ENCODE data around the gene PPARG. TPM values are rescaled to one million over a fixed set of nuclear protein-coding genes. Genes with fewer than 3 reads are reported as not detected.

Gene PPARG
- total and polyA plus RNA-seq, 2 donors (not counting 3 experiments of a cell fraction or from before 2014, with no cell fraction given): 0.15 to 1.3 TPM

- DNase-seq (ENCODE audit: low read depth, low spot score) (no peak), FAIRE-seq (no peak)
- BruUV-seq (replicated peaks): no TSS peak
- Histone ChIP-seq H3K9me3 (replicated peaks; ENCODE audit: control insufficient read depth, insufficient read depth, low read length) (no peaks in the 10 kb centered on the region), H3K4me3 (replicated peaks in 1 of 3; ENCODE audit: insufficient read depth in 1 of 3, low read depth in 1 of 3, low read length in 3 of 3) (no peak overlapping the region), H3K36me3 (ENCODE audit: control insufficient read depth in 2 of 2, extremely low read depth in 1 of 2, insufficient read depth in 2 of 2, low read length in 2 of 2) (no peaks in the 10 kb centered on the region), H3K9me1 (replicated peaks; ENCODE audit: control insufficient read depth, extremely low read depth, insufficient read depth, low read length) (no peaks in the 10 kb centered on the region), H3K27me3 (ENCODE audit: control insufficient read depth in 2 of 2, insufficient read depth in 2 of 2, low read length in 2 of 2) (peaks cover 4 to 11% of the 10 kb centered on the region in 2 experiments), H3K4me1 (ENCODE audit: control insufficient read depth, extremely low read depth, insufficient read depth, low read length) (no peaks in the 10 kb centered on the region), H3K79me2 (ENCODE audit: control insufficient read depth, insufficient read depth, low read length) (no peaks in the 10 kb centered on the region), H3K4me2 (ENCODE audit: insufficient read depth, low read length) (no peak overlapping the region), H3K9ac (replicated peaks; ENCODE audit: extremely low read depth, insufficient read depth, low read length) (no peak overlapping the region), H4K20me1 (replicated peaks; ENCODE audit: control insufficient read depth, extremely low read depth, insufficient read depth, low read length) (no peaks in the 10 kb centered on the region), H2AFZ (ENCODE audit: low read depth, low read length) (no peak overlapping the region), H3K27ac (ENCODE audit: insufficient read depth, low read depth, low read length) (no peak overlapping the region)
- intact Hi-C loops (cut with micrococcal nuclease): loop anchor here (5.0 kb wide), 1 partner anchor 160 kb away; no protein-coding TSS in a partner anchor
- TF ChIP-seq JUN (IDR thresholded peaks at IDR 0.05; ENCODE audit: borderline replicate concordance, insufficient read depth, insufficient read length, low read depth): no peak
- TF ChIP-seq CTCF (IDR thresholded peaks at IDR 0.05; ENCODE audit: extremely low read depth in 1 of 2, insufficient read depth in 1 of 2, low read depth in 1 of 2, low read length in 2 of 2): no peak
- TF ChIP-seq POLR2A (IDR thresholded peaks at IDR 0.05; ENCODE audit: low read depth, low read length): no peak
- no peak for TF ChIP-seq GATA2 (IDR thresholded peaks at IDR 0.05; ENCODE audit: insufficient read depth, insufficient read length, low read depth, low read length)
- no peak for TF ChIP-seq EZH2 (IDR thresholded peaks at IDR 0.05; ENCODE audit: borderline replicate concordance, low read depth, low read length, severe bottlenecking)
- no peak for TF ChIP-seq MAX (IDR thresholded peaks at IDR 0.05; ENCODE audit: insufficient read depth, insufficient read length)
- TF ChIP-seq FOS (IDR thresholded peaks at IDR 0.05; ENCODE audit: borderline replicate concordance, insufficient read depth, low read length): no peak
- TF ChIP-seq MYC (IDR thresholded peaks at IDR 0.05; ENCODE audit: low read depth, low read length): no peak
- no peak for TF ChIP-seq POLR2AphosphoS5 (IDR thresholded peaks at IDR 0.05; ENCODE audit: insufficient read depth, low read depth, low read length)
- dilution Hi-C loops (cut with MboI; ENCODE audit: extremely low pct_ligation_motif_present, low sequenced_read_pairs): no loop called here
- ChIA-PET CTCF (interaction anchor here (1.0 kb wide), 2 partner anchors 18 to 46 kb away, joined by 3 read pairs; no protein-coding TSS in a partner anchor), POLR2A (no interaction called here)
Observed at GRCh38 chr3:12352755-12353154, 63.9 kb downstream of the PPARG start.

All from endothelial cell of umbilical vein (primary cell).